ENCODE data around the gene LHX6. TPM values are rescaled to one million over a fixed set of nuclear protein-coding genes. Genes with fewer than 3 reads are reported as not detected.

Gene LHX6
- total and polyA plus RNA-seq, 8 donors: 0.29 to 46.4 (median 1.5) TPM

GRCh38 chr9:122197882-122198281 is 30.9 kb downstream of the LHX6 start:
- Histone ChIP-seq H3K27me3 (peaks cover 0 to 7% (median 0%) of the 10 kb centered on the region in 3 donors), H3K4me1 (peaks cover 0 to 20% (median 7%) of the 10 kb centered on the region in 4 donors), H3K27ac (no peak overlapping the region), H3K4me3 (no peak overlapping the region), H3K36me3 (no peaks in the 10 kb centered on the region), H3K9me3 (no peaks in the 10 kb centered on the region)
- TF ChIP-seq POLR2AphosphoS5 (IDR thresholded peaks at IDR 0.05): no peak
- no peak for TF ChIP-seq EP300 (IDR thresholded peaks at IDR 0.05)
- no peak for TF ChIP-seq CTCF (IDR thresholded peaks at IDR 0.05)
- no peak for TF ChIP-seq POLR2A (IDR thresholded peaks at IDR 0.05)
- intact Hi-C loops (cut with DNase I; ENCODE audit: low total_unique reads): no loop called here
- 72 to 83% (median 73%) methylated on average over 3 to 4 of the region's 4 CpGs for WGBS, 5 donors
- no peak for DNase-seq

GRCh38 chr9:122197426-122197825 is 31.3 kb downstream of the LHX6 start:
- H3K36me3 ChIP-seq: no peaks in the 10 kb centered on the region
- no peaks in the 10 kb centered on the region for H3K9me3 ChIP-seq
- no peak for DNase-seq
- peaks cover 0 to 7% (median 0%) of the 10 kb centered on the region in 3 donors for H3K27me3 ChIP-seq
- intact Hi-C loops (cut with DNase I; ENCODE audit: low total_unique reads): no loop called here
- H3K4me1 ChIP-seq: peaks cover 0 to 15% (median 3%) of the 10 kb centered on the region in 4 donors
- H3K27ac ChIP-seq: no peak overlapping the region
- TF ChIP-seq POLR2A (IDR thresholded peaks at IDR 0.05) (no peak), POLR2AphosphoS5 (IDR thresholded peaks at IDR 0.05) (no peak), CTCF (IDR thresholded peaks at IDR 0.05) (no peak), EP300 (IDR thresholded peaks at IDR 0.05) (no peak)
- H3K4me3 ChIP-seq: no peak overlapping the region
- 44 to 60% (median 53%) methylated on average over 7 of the region's 7 CpGs for WGBS, 5 donors

GRCh38 chr9:122195875-122196274 is 32.9 kb downstream of the LHX6 start:
- Histone ChIP-seq H3K9me3 (no peaks in the 10 kb centered on the region), H3K36me3 (no peaks in the 10 kb centered on the region), H3K27me3 (peaks cover 0 to 7% (median 0%) of the 10 kb centered on the region in 3 donors), H3K27ac (no peak overlapping the region), H3K4me3 (no peak overlapping the region), H3K4me1 (peaks cover 0 to 4% (median 0%) of the 10 kb centered on the region in 4 donors)
- TF ChIP-seq POLR2A (IDR thresholded peaks at IDR 0.05) (no peak), CTCF (IDR thresholded peaks at IDR 0.05) (no peak), POLR2AphosphoS5 (IDR thresholded peaks at IDR 0.05) (no peak), EP300 (IDR thresholded peaks at IDR 0.05) (no peak)
- intact Hi-C loops (cut with DNase I; ENCODE audit: low total_unique reads): no loop called here
- 82 to 95% (median 90%) methylated on average over 4 of the region's 4 CpGs for WGBS, 5 donors
- no peak for DNase-seq

- WGBS, 5 donors: 87 to 93% (median 90%) methylated on average over 5 to 6 of the region's 6 CpGs
These were observed 35.1 kb downstream of the LHX6 start for GRCh38 chr9:122193651-122194050.

More at GRCh38 chr9:122193651-122194050, 35.1 kb downstream of the LHX6 start:
- Histone ChIP-seq H3K27me3 (peaks cover 0 to 7% (median 0%) of the 10 kb centered on the region in 3 donors), H3K36me3 (no peaks in the 10 kb centered on the region), H3K4me1 (peaks cover 0 to 10% (median 0%) of the 10 kb centered on the region in 4 donors), H3K4me3 (no peak overlapping the region), H3K27ac (no peak overlapping the region), H3K9me3 (no peaks in the 10 kb centered on the region)
- no peak for DNase-seq
- intact Hi-C loops (cut with DNase I; ENCODE audit: low total_unique reads): no loop called here
- TF ChIP-seq EP300 (IDR thresholded peaks at IDR 0.05) (no peak), POLR2A (IDR thresholded peaks at IDR 0.05) (no peak), CTCF (IDR thresholded peaks at IDR 0.05) (no peak), POLR2AphosphoS5 (IDR thresholded peaks at IDR 0.05) (no peak)
